CD4-positive, alpha-beta T cell (primary cell): ENCODE results near the gene TLE2. TPM values are rescaled to one million over a fixed set of nuclear protein-coding genes. Genes with fewer than 3 reads are reported as not detected.
A peak's percentile ranks its signal among the peaks of the same experiment; 100 is the strongest.

Source experiments
- ATAC-seq: fragments of 200-7000 bp; cut with Tn5 transposase; one replicate; pipeline ENCODE4 v1.10.0; 2022; ENCODE audit warnings: mild to moderate bottlenecking; ENCODE audit not compliant: poor library complexity
- CTCF ChIA-PET: fragments of 350-600 bp; sonication (Branson Sonifier 250); formaldehyde crosslinking; loops from one replicate; lab custom pipeline; 2021; ENCODE audit warnings: antibody characterized with exemption, inconsistent platforms; lab: Charles Lee
- POLR2A ChIA-PET: fragments of 350-600 bp; sonication (Branson Sonifier 250); formaldehyde crosslinking; loops from one replicate; lab custom pipeline; 2021; ENCODE audit warnings: antibody characterized with exemption, inconsistent platforms; lab: Charles Lee
- DNase-seq, 14 experiments: peaks; one replicate each; pipeline ENCODE4 v3.0.0-alpha.2; 2013 to 2020; ENCODE audit warnings: mixed read lengths in 2 of 14
- H3K27ac ChIP-seq, 2 donors: one replicate each; pipeline versions ENCODE4 v1.5.1 to v1.7.0; 2013; ENCODE audit warnings: low read length in 2 of 2, low read depth in 1 of 2, mild to moderate bottlenecking in 1 of 2
- H3K27me3 ChIP-seq, 2 experiments: 1 replicate in 1 of 2; 2 replicates in 1 of 2; pipeline versions ENCODE4 v1.6.1 to v1.7.0; 2013; ENCODE audit warnings: low read length in 2 of 2, control low read depth in 1 of 2, mild to moderate bottlenecking in 1 of 2, moderate library complexity in 1 of 2; ENCODE audit not compliant: insufficient read depth in 2 of 2, control insufficient read depth in 1 of 2
- H3K36me3 ChIP-seq: one replicate; pipeline ENCODE4 v1.6.1; 2013; ENCODE audit warnings: low read length, control low read depth; ENCODE audit not compliant: insufficient read depth
- H3K4me1 ChIP-seq: one replicate; pipeline ENCODE4 v1.6.1; 2013; ENCODE audit warnings: low read length, control low read depth; ENCODE audit not compliant: insufficient read depth
- H3K4me3 ChIP-seq: one replicate; pipeline ENCODE4 v1.5.1; 2013; ENCODE audit warnings: mild to moderate bottlenecking, low read length, moderate library complexity
- H3K9me3 ChIP-seq, 2 experiments: 1 replicate in 1 of 2; 2 replicates in 1 of 2; pipeline versions ENCODE4 v1.6.1 to v1.7.0; 2013; ENCODE audit warnings: low read length in 2 of 2, mild to moderate bottlenecking in 2 of 2, control low read depth in 1 of 2, moderate library complexity in 1 of 2; ENCODE audit not compliant: control insufficient read depth in 1 of 2, insufficient read depth in 1 of 2
- H3K27ac Mint-ChIP-seq: one replicate; pipeline ENCODE4 v1.8.0; 2020; ENCODE audit warnings: mixed read lengths
- H3K27me3 Mint-ChIP-seq: one replicate; pipeline ENCODE4 v1.8.0; 2021; ENCODE audit warnings: mixed read lengths
- H3K36me3 Mint-ChIP-seq: one replicate; pipeline ENCODE4 v1.8.0; 2021; ENCODE audit warnings: low read depth, mixed read lengths
- H3K4me1 Mint-ChIP-seq: one replicate; pipeline ENCODE4 v1.8.0; 2021; ENCODE audit warnings: low read depth, mixed read lengths
- H3K4me3 Mint-ChIP-seq: one replicate; pipeline ENCODE4 v1.8.0; 2020; ENCODE audit warnings: mild to moderate bottlenecking, mixed read lengths
- H3K9me3 Mint-ChIP-seq: one replicate; pipeline ENCODE4 v1.8.0; 2020; ENCODE audit warnings: mixed read lengths
- CTCF ChIP-seq: fragments of 200-600 bp; IDR thresholded peaks from one replicate; pipeline ENCODE4 v1.8.0; 2022; ENCODE audit warnings: antibody characterized with exemption, mild to moderate bottlenecking
- intact Hi-C, 2 experiments: fragments of 100-400 bp; cut with DNase I in 1 of 2; cut with micrococcal nuclease in 1 of 2; formaldehyde crosslinking; loops; one replicate each; pipeline versions ENCODE4 v1.15.1 to v1.9.0; 2023 to 2025; cut with DNase I, micrococcal nuclease
- total RNA-seq, 174 experiments: library from RNA in 2 of 174; stranded (reverse) in 2 of 174; gene quantifications; one replicate each; pipeline ENCODE4 v1.2.3 and lab custom pipeline; 2021 to 2026

TLE2 gene
- total RNA-seq, 2 experiments from 2014 or later = 23.9 to 25.0 TPM

DNA sequence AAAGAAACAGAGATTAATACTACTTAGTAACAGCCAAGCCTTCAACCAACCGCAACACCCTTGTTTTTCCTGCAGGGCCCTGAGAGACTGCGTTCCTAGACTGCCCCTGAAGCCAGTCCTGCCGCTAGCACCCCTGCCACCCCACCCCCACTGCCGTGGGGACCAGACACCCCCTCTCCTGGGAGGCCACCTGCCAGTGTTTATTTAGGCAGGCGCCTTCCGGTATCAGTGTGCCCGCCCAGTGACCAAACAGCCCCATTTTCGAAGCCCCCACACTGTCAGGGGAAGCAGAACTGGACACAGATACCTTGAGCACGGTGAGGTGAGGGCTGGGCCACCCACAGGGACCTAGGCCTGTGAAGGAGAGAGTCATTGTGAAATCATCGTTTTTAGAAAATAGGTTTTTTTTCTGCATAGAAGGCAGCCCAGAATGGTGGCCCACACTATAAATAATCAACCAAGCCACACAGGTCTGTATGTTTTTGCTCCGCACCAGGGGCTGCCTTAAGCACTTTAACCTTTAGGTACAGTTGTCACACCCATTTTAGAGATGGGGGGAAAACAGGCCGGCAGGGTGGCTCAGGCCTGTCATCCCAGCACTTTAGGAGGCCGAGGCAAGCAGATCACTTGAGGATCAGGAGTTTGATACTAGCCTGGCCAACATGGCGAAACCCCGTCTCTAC is 36.7 kb upstream of the TLE2 start:
- Histone ChIP-seq H3K9me3 (no peaks in the 10 kb centered on the region), H3K4me1 (peaks cover 39% of the 10 kb centered on the region), H3K27me3 (no peaks in the 10 kb centered on the region), H3K27ac (peak overlapping the region; percentile 15 to 29), H3K4me3 (no peak overlapping the region), H3K36me3 (peaks cover 3% of the 10 kb centered on the region)
- ATAC-seq = no peak
- POLR2A ChIA-PET = no interaction called here
- Mint-ChIP-seq H3K36me3 (peaks cover 7% of the 10 kb centered on the region), H3K27me3 (no peaks in the 10 kb centered on the region), H3K27ac (peak overlapping the region; percentile 44), H3K9me3 (no peaks in the 10 kb centered on the region), H3K4me1 (peaks cover 17% of the 10 kb centered on the region), H3K4me3 (no peak overlapping the region)
- TF ChIP-seq CTCF = no peak
- DNase-seq = no peak
- intact Hi-C loops = loop anchor here in 1 of 2 experiments (10.0 kb wide), 1 partner anchor 439 kb away; the partner anchor contains the start of genes DOHH and FZR1
- CTCF ChIA-PET = interaction anchor here (1.5 kb wide), 1 partner anchor 10 kb away, joined by 4 read pairs; no protein-coding TSS in a partner anchor

GRCh38 chr19:3064011-3064330 is 34.9 kb upstream of the TLE2 start:
- ChIA-PET POLR2A (interaction anchor here (1.1 to 8.5 kb wide), 4 partner anchors 10 to 27 kb away, joined by 3 to 225 read pairs (median 88); no protein-coding TSS in a partner anchor), CTCF (interaction anchor here (1.1 to 1.8 kb wide), 3 partner anchors 11 to 113 kb away, joined by 4 to 5 read pairs (median 5); no protein-coding TSS in a partner anchor)
- Histone ChIP-seq H3K27me3 (no peaks in the 10 kb centered on the region), H3K4me1 (peaks cover 57% of the 10 kb centered on the region), H3K9me3 (no peaks in the 10 kb centered on the region), H3K27ac (peak overlapping the region in 1 of 2 donors; percentile 23), H3K4me3 (no peak overlapping the region), H3K36me3 (peaks cover 18% of the 10 kb centered on the region)
- Mint-ChIP-seq H3K27me3 (no peaks in the 10 kb centered on the region), H3K9me3 (no peaks in the 10 kb centered on the region), H3K36me3 (peaks cover 25% of the 10 kb centered on the region), H3K4me1 (peaks cover 30% of the 10 kb centered on the region), H3K27ac (peak overlapping the region; percentile 55), H3K4me3 (peak overlapping the region; percentile 98)
- TF ChIP-seq CTCF = no peak
- intact Hi-C loops = loop anchor here in 1 of 2 experiments (5.0 to 10.0 kb wide), 3 partner anchors 37 to 441 kb away; partner anchors contain the start of genes DOHH, FZR1 and TLE2
- ATAC-seq (no peak), DNase-seq (no peak)

DNA sequence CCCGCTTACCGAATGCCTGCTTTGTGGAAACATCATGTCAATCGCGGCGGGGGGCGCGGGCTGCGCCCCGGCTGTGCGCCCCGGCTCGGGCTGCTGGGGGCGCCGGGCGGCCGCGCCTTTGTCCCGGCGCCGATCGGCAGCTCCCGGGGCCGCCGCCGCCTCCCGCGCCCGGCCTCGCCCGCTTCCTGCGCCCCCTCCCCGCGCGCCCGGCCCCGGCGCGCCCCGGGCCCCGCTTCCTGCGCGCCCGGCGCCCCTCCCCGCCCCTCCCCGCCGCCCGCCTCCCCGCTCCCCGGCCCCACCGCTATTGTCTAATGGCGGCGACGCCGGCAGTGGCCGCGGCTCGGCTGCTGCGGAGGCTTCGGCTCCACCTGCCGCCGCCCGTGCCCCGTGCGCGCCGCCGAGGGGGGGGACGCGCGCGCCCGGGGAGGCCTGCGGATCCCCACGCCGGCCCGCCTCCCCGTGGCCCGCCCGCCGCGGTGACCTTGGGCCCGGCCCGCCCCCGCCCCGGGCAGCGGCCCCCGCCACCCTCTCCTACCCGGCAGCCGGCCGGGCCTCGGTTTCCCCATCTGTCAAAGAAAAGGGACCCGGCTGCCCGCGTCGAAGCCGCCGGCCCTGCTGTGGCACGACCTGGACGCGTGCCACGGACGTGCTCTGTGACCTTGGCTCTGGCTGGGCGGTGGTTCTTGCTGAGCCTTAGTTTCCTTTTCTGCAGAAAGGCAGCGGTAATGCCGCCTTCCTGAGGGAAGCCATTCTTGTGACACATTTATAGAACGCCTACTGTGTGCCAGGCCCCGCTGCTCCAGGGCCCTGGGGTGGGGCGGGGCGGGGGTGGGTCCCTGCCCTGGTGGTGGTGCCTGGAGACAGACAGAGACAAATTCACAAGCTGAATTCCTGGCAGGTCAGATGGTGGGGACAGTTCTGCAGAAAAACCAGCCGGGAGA is 33.4 kb upstream of the TLE2 start, which contains the start of gene TLE5:
Gene TLE5, minus strand, starts transcription at position 331 of the 941 bp plus-strand sequence. Its CDS starts 295 bp downstream, at position 36.
- Histone ChIP-seq H3K4me3 (peak within 1 kb of the TSS; percentile 95), H3K27me3 (no peaks in the 10 kb centered on the region), H3K36me3 (peaks cover 33% of the 10 kb centered on the region), H3K4me1 (peaks cover 72% of the 10 kb centered on the region), H3K27ac (peak within 1 kb of the TSS; percentile 75 to 87), H3K9me3 (no peaks in the 10 kb centered on the region)
- Mint-ChIP-seq H3K36me3 (peaks cover 41% of the 10 kb centered on the region), H3K9me3 (no peaks in the 10 kb centered on the region), H3K4me3 (peak within 1 kb of the TSS; percentile 99), H3K27me3 (no peaks in the 10 kb centered on the region), H3K27ac (peak within 1 kb of the TSS; percentile 96), H3K4me1 (peaks cover 42% of the 10 kb centered on the region)
- ChIA-PET CTCF (interaction anchor here (1.1 to 1.8 kb wide), 4 partner anchors 10 to 112 kb away, joined by 3 to 5 read pairs (median 4); no protein-coding TSS in a partner anchor), POLR2A (interaction anchor here (0.6 to 8.5 kb wide), 18 partner anchors 10 to 162 kb away, joined by 3 to 225 read pairs (median 4); partner anchors contain the start of genes NCLN, TLE2, TLE6 and ZNF57)
- intact Hi-C loops = loop anchor here in 1 of 2 experiments (1.0 to 10.0 kb wide), 4 partner anchors 35 to 442 kb away; partner anchors contain the start of genes DOHH, FZR1 and TLE2
- DNase-seq (peak; percentile 60 to 91 (median 76)), ATAC-seq (peak; percentile 55)
- no peak for TF ChIP-seq CTCF
